ENCODE measurements around the gene DNAH1. TPM values are rescaled to one million over a fixed set of nuclear protein-coding genes. Genes with fewer than 3 reads are reported as not detected.

The DNAH1 gene
- total RNA-seq, result 13.1 TPM

DNA sequence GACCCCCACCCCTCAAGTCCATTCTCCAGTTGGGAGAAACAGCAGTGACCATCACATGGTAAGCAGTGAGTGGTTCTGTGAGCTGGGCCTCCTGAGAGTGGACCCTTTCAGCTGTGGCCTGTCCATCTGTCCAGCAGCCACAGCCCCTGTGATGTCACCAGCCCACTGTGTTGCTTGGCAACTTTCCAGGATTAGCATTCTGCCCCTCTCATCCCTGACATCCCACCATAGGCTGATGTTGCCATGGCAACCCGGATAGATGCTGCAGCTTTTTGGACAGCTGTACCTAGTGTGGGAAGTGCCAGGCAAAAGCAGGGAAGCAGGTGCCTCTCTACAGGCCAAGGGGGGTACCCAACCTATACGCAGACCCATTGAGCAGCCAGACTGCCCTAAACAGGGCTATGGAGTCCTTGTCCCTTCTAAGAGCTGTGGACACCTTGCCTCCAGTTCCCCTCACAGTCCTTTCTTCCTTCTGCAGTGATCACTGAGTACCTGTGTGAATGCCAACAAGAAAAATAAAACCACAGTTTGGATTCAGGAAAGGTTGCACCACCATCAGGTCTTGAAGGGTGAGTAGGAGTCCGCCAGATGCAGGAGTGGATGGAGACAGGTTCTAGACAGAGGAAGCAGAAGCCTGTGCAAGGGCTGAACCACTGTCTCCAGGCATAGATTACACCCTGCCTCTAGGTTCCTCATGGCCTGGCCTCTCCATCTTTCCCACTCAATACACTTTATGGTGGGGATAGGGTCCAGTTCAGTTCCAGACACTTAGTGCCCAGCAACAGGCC is at the start of gene DNAH1:
TSS of gene DNAH1 (plus strand) at position 343 of the 788 bp plus-strand sequence. CDS start 6,124 bp downstream, outside the sequence.

DNA sequence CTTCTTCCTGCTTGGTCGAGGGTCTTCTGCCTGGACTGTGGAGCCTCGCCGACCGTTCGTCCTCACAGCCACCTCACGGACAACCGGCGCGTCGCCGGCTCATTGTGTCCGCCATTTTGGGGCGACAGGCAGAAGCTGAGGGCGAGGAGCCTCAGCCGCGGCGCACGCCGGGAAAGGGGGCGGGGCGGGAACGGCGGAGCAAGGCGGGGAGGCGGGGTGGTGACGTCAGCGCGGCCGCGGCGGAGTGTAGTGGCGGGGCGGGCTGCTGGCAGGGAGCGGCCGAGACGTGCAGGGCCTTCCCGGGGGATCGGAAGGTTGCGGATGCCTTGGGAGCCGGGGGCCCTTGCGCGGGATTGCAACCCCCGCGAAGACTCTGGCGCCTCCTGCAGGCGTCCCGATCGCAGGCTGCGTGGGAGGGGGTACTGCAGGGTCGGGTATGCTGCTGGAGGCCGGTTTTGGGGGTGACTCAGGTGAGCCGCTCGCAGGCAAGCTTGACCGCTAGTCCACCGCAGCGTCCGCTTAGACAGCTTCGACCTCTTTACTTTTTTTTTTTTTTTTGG is 37.5 kb upstream of the DNAH1 start, which contains the start of gene WDR82:
TSS of gene WDR82 (minus strand) at position 140 of the 560 bp plus-strand sequence. CDS start 288 bp downstream, outside the sequence.

DNA sequence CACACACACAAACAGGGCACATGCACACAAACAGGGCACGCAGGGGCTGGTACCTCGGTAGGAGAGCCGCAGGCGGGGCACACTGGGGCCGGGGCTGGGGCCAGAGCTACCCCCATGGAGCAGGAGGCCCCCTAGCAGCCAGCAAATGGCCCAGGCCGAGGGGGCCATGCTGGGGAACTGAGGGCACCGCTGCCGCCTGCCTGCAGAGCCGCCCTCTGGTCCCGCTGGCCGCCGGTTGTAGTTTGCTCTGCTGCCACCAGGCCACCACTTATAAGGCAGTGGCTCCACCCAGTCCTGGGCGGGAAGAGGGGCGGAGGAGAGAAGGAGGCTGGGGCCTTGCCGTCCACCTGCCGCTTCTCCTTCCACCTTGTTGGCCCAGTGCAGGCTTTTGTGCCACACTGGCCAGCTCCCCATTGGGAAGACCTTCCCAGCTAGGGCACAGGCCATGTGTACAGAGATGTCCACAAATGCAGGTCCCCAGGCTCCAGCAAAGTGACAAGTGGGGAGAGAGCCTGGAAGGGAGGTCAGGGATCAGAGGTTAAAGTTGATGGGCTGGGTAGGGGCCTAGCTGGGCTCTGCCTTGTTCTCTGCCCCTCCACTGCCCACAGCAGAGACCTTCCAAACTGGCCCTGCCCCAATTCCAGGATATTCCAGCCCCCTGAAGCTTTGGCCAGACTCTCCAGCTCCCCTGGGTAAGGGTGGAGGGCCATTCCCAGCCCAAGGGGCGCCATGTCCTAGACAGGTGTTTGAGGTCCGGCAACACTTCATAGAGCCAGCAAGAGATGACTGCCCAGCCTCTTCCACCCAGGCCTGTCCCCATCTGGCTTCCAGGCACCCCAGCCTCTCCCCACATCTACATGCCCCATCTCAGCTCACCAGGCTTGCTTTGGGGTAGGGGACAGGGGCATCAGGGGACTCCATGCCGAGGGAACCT is 129.0 kb downstream of the DNAH1 start, which contains the start of gene SEMA3G:
TSS of gene SEMA3G (minus strand) at position 244 of the 934 bp plus-strand sequence. CDS start at position 168, 76 bp downstream.

Small RNA genes within 50 kb of the gene (small RNA-seq; reads per million reads assigned to genes)
- gene MIR135A1 (ENCODE audit: low replicate concordance) (1.9 reads per million, percentile 89 among the genes with 10 or more reads in this experiment), gene MIRLET7G (ENCODE audit: low replicate concordance) (1,040 reads per million, percentile 99 among the genes with 10 or more reads in this experiment)

Other genes starting within 250 kb of the DNAH1 start
- 7.1 TPM for gene POC1A, start 161.9 kb upstream of the DNAH1 start, total RNA-seq
- 41.9 TPM for gene ALAS1, start 118.2 kb upstream of the DNAH1 start, total RNA-seq
- gene TLR9, start 90.7 kb upstream of the DNAH1 start, total RNA-seq, result not detected
- gene TWF2, start 77.2 kb upstream of the DNAH1 start, total RNA-seq, result 36.0 TPM
- gene PPM1M, start 70.6 kb upstream of the DNAH1 start, total RNA-seq, result 15.0 TPM
- 74.4 TPM for gene WDR82, start 37.7 kb upstream of the DNAH1 start, total RNA-seq
- gene GLYCTK, start 28.5 kb upstream of the DNAH1 start, total RNA-seq, result 22.8 TPM
- 61.2 TPM for gene BAP1, start 93.7 kb downstream of the DNAH1 start, total RNA-seq
- 8.2 TPM for gene PHF7, start 94.3 kb downstream of the DNAH1 start, total RNA-seq
- gene SEMA3G, start 128.8 kb downstream of the DNAH1 start, total RNA-seq, result 10.2 TPM
- gene TNNC1, start 137.7 kb downstream of the DNAH1 start, total RNA-seq, result 97.2 TPM
- 117 TPM for gene NISCH, start 139.3 kb downstream of the DNAH1 start, total RNA-seq
- gene STAB1, start 179.0 kb downstream of the DNAH1 start, total RNA-seq, result 95.8 TPM
- 48.9 TPM for gene NT5DC2, start 217.5 kb downstream of the DNAH1 start, total RNA-seq
- 12.3 TPM for gene UQCC5, start 220.3 kb downstream of the DNAH1 start, total RNA-seq